HL-60 (cell line): ENCODE results near the gene ZFYVE16.
"Not testable (repeated sequence)": the region's sequence is repeated elsewhere in the genome, so short reads cannot be mapped to it uniquely, and the experiment has no call there.

Source experiments
- DNase-seq, 2 experiments: peaks; one replicate each; pipeline ENCODE4 v3.0.0-alpha.2; 2010 to 2020; ENCODE audit warnings: low read depth in 1 of 2, low spot score in 1 of 2
- H3K27ac ChIP-seq: fragments of 250-450 bp; sonication (Bioruptor Pico); replicated peaks from 2 replicates; pipeline ENCODE4 v1.5.1; 2020; ENCODE audit warnings: mild to moderate bottlenecking, moderate library complexity
- H3K27me3 ChIP-seq: fragments of 250-450 bp; sonication (Bioruptor Pico); 2 replicates; pipeline ENCODE4 v1.5.1; 2021; ENCODE audit warnings: mild to moderate bottlenecking, moderate library complexity; ENCODE audit not compliant: insufficient read depth, poor library complexity, severe bottlenecking
- H3K4me3 ChIP-seq: replicated peaks from 2 replicates; pipeline ENCODE4 v1.5.1; 2011; ENCODE audit warnings: mild to moderate bottlenecking, control low read depth, low read length; ENCODE audit not compliant: insufficient read depth
- CTCF ChIP-seq: IDR thresholded peaks from one replicate; pipeline ENCODE4 v1.5.1; 2011; ENCODE audit warnings: low read length, control low read depth, inconsistent platforms; ENCODE audit not compliant: insufficient read depth
- GABPA ChIP-seq: IDR thresholded peaks from 2 replicates; pipeline ENCODE4 v1.6.1; 2012; ENCODE audit warnings: low read depth
- POLR2AphosphoS5 ChIP-seq: IDR thresholded peaks from 2 replicates; pipeline ENCODE4 v1.6.1; 2012; ENCODE audit warnings: low read depth
- REST ChIP-seq: IDR thresholded peaks from 2 replicates; pipeline ENCODE4 v1.6.1; 2012; ENCODE audit warnings: low read depth; ENCODE audit not compliant: insufficient replicate concordance
- SPI1 ChIP-seq: IDR thresholded peaks from 2 replicates; pipeline ENCODE4 v1.6.1; 2012; ENCODE audit warnings: low read depth, mild to moderate bottlenecking, borderline replicate concordance

Gene ZFYVE16

GRCh38 chr5:80374188-80374587 lies 33.7 kb upstream of the ZFYVE16 start:
- TF ChIP-seq POLR2AphosphoS5 (no peak), GABPA (no peak)
- no peak for DNase-seq
- H3K27ac ChIP-seq, result no peak overlapping the region
- H3K4me3 ChIP-seq, result no peak overlapping the region
- no peaks in the 10 kb centered on the region for H3K27me3 ChIP-seq

GRCh38 chr5:80376557-80376956 lies 31.3 kb upstream of the ZFYVE16 start:
- no peak overlapping the region for H3K27ac ChIP-seq
- no peak for DNase-seq
- H3K4me3 ChIP-seq, result no peak overlapping the region
- no peak for TF ChIP-seq SPI1
- no peaks in the 10 kb centered on the region for H3K27me3 ChIP-seq

GRCh38 chr5:80382488-80382887 lies 25.4 kb upstream of the ZFYVE16 start:
- H3K4me3 ChIP-seq, result no peak overlapping the region
- no peak for TF ChIP-seq POLR2AphosphoS5
- TF ChIP-seq REST, result no peak
- no peak for TF ChIP-seq GABPA
- no peak for TF ChIP-seq CTCF
- no peak for TF ChIP-seq SPI1
- H3K27me3 ChIP-seq, result no peaks in the 10 kb centered on the region
- no peak for DNase-seq
- H3K27ac ChIP-seq, result no peak overlapping the region

GRCh38 chr5:80387063-80387768 lies 20.6 kb upstream of the ZFYVE16 start:
- no peak for DNase-seq
- TF ChIP-seq CTCF, result no peak
- H3K4me3 ChIP-seq, result no peak overlapping the region
- H3K27ac ChIP-seq, result no peak overlapping the region
- H3K27me3 ChIP-seq, result no peaks in the 10 kb centered on the region

GRCh38 chr5:80389580-80389979 lies 18.3 kb upstream of the ZFYVE16 start:
- Histone ChIP-seq H3K4me3 (no peak overlapping the region), H3K27me3 (no peaks in the 10 kb centered on the region), H3K27ac (no peak overlapping the region)
- DNase-seq, result no peak
- no peak for TF ChIP-seq POLR2AphosphoS5
- no peak for TF ChIP-seq REST

GRCh38 chr5:80390413-80390812 lies 17.5 kb upstream of the ZFYVE16 start:
- H3K27me3 ChIP-seq, H3K4me3 ChIP-seq, DNase-seq, H3K27ac ChIP-seq: not testable (repeated sequence)

GRCh38 chr5:80391267-80391666 lies 16.6 kb upstream of the ZFYVE16 start:
- not testable (repeated sequence) for H3K27me3 ChIP-seq, H3K27ac ChIP-seq, DNase-seq, H3K4me3 ChIP-seq
